H1 (cell line): ENCODE results near the gene GRID2. TPM values are rescaled to one million over a fixed set of nuclear protein-coding genes. Genes with fewer than 3 reads are reported as not detected.

Experiments
- ASH2L ChIP-seq: fragments of 200-600, 300-600 bp; sonication (generic); IDR thresholded peaks from one replicate; pipeline ENCODE4 v1.7.1; 2017; ENCODE audit warnings: low read length
- CREB1 ChIP-seq: IDR thresholded peaks from 2 replicates; pipeline ENCODE4 v1.6.1; 2012; ENCODE audit warnings: inconsistent platforms
- EZH2 ChIP-seq: fragments of 200-600 bp; sonication (generic); IDR thresholded peaks from 2 replicates; pipeline ENCODE4 v1.7.1; 2012; ENCODE audit warnings: low read depth, mild to moderate bottlenecking, moderate library complexity, low read length, inconsistent platforms; ENCODE audit not compliant: severe bottlenecking
- FOSL1 ChIP-seq: IDR thresholded peaks from 2 replicates; pipeline ENCODE4 v1.6.1; 2011; ENCODE audit warnings: mild to moderate bottlenecking, low read depth, low read length, moderate library complexity; ENCODE audit not compliant: insufficient read depth
- GABPA ChIP-seq: IDR thresholded peaks from 2 replicates; pipeline ENCODE4 v1.6.1; 2011; ENCODE audit warnings: mild to moderate bottlenecking, low read length, moderate library complexity, borderline replicate concordance; ENCODE audit not compliant: insufficient read depth
- KDM4A ChIP-seq: IDR thresholded peaks from one replicate; pipeline ENCODE4 v1.7.1; 2012; ENCODE audit warnings: low read depth, mild to moderate bottlenecking, moderate library complexity, low read length, inconsistent platforms; ENCODE audit not compliant: severe bottlenecking
- POU5F1 ChIP-seq: IDR thresholded peaks from 2 replicates; pipeline ENCODE4 v1.6.1; 2011; ENCODE audit warnings: low read depth, mild to moderate bottlenecking, low read length, moderate library complexity
- SAP30 ChIP-seq: fragments of 300-600 bp; sonication (generic); IDR thresholded peaks from 2 replicates; pipeline ENCODE4 v1.7.1; 2012; ENCODE audit warnings: low read length, moderate library complexity, mild to moderate bottlenecking, inconsistent platforms; ENCODE audit not compliant: insufficient read depth, insufficient replicate concordance
- polyA plus RNA-seq, 7 experiments: library from polyadenylated mRNA; depleted of rRNA in 3 of 7; stranded (reverse) in 5 of 7; unstranded in 2 of 7; fragments of >200 nt in 5 of 7; fragments of 200-250 nt in 2 of 7; gene quantifications; 1 replicate in 5 of 7; 2 replicates in 1 of 7; 4 replicates in 1 of 7; pipeline versions ENCODE4 v1.2.1 to v1.2.3, GENCODE V29; 2011 to 2013; ENCODE audit warnings: missing spikeins in 2 of 7, mixed read lengths in 2 of 7
- total RNA-seq: library from RNA; stranded (reverse); fragmentation: NEBNext Ultra II Directional; extraction: Animal tissue kit (Norgen Biotek cat#: 25700); gene quantifications from 2 replicates; pipeline ENCODE4 v1.2.1, GENCODE V29; 2021
- TF ChIP-seq, protein P1 (sequence below): IDR thresholded peaks from 2 replicates; pipeline ENCODE4 v1.6.1; 2012; ENCODE audit warnings: inconsistent platforms
- TF ChIP-seq, protein P2 (sequence below): IDR thresholded peaks from 2 replicates; pipeline ENCODE4 v1.6.1; 2011; ENCODE audit warnings: low read depth, mild to moderate bottlenecking, low read length; ENCODE audit not compliant: insufficient read depth

GRID2 gene
- total and polyA plus RNA-seq, 2 of the 8 experiments (the other 6 are each of a cell fraction or from before 2014, with no cell fraction given), result 31.1 to 81.9 TPM

DNA sequence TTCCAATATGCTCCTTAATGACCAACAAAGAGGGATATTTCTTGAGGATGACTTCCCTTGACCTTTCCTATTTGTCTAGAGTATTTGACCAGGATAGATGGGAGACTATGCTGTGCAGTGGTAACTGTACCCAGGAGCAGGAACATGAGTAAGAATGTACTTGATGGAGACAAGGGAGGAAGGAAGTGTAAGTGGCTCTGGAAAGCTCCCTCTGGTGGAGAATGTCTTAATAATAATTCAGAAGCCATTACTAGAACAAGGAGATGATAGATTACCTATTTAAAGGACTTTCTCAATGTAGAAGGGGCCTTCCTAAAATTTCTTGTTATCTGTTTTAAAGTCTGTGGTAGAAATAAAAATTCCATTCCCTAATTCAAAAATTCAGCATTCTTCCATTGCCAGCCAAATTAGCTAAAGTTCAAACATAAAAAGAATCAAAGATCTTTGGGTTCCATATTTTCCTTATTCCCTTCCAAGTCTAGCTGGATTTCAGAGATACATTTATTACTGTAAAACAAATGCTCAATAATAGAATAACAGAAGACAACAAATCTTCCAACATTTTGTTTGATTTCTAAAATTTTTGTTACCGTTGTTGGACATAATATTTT is 83.8 kb downstream of the GRID2 start (continued):
- TF ChIP-seq FOSL1, result no peak
- TF ChIP-seq POU5F1, result no peak
- TF ChIP-seq ASH2L, result no peak
- TF ChIP-seq SAP30, result no peak
- TF ChIP-seq, protein P1, sequence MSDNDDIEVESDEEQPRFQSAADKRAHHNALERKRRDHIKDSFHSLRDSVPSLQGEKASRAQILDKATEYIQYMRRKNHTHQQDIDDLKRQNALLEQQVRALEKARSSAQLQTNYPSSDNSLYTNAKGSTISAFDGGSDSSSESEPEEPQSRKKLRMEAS, result no peak
- TF ChIP-seq EZH2, result no peak
- TF ChIP-seq, protein P2, sequence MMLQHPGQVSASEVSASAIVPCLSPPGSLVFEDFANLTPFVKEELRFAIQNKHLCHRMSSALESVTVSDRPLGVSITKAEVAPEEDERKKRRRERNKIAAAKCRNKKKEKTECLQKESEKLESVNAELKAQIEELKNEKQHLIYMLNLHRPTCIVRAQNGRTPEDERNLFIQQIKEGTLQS, result no peak
- no peak for TF ChIP-seq CREB1
- TF ChIP-seq KDM4A, result no peak
- TF ChIP-seq GABPA, result no peak
